Sigmoid colon (tissue), 7 donors: ENCODE data around the gene SBF2. TPM values are rescaled to one million over a fixed set of nuclear protein-coding genes. Genes with fewer than 3 reads are reported as not detected.

Source experiments
- DNase-seq: peaks from one replicate; pipeline ENCODE4 v3.0.0-alpha.2; 2019
- H3K27ac ChIP-seq, 4 donors: fragments of 200-600 bp; sonication (generic); one replicate each; pipeline ENCODE4 v1.5.1; 2016 to 2019; ENCODE audit warnings: mild to moderate bottlenecking in 1 of 4
- H3K27me3 ChIP-seq, 3 donors: fragments of 200-600 bp; sonication (generic); one replicate each; pipeline ENCODE4 v1.5.1; 2019; ENCODE audit warnings: mild to moderate bottlenecking in 1 of 3
- H3K36me3 ChIP-seq, 4 donors: fragments of 200-600 bp; sonication (generic); one replicate each; pipeline ENCODE4 v1.5.1; 2016 to 2019
- H3K4me1 ChIP-seq, 4 donors: fragments of 200-600 bp; sonication (generic); one replicate each; pipeline ENCODE4 v1.5.1; 2017 to 2019
- H3K4me3 ChIP-seq, 4 donors: fragments of 200-600 bp; sonication (generic); one replicate each; pipeline ENCODE4 v1.5.1; 2017 to 2019; ENCODE audit warnings: mild to moderate bottlenecking in 2 of 4, moderate library complexity in 1 of 4
- H3K9me3 ChIP-seq, 4 donors: fragments of 200-600 bp in 3 of 4; sonication (generic) in 3 of 4; one replicate each; pipeline versions ENCODE4 v1.5.1 to v1.6.1; 2013 to 2019
- EP300 ChIP-seq, 4 donors: sonication (generic); formaldehyde crosslinking; IDR thresholded peaks; one replicate each; pipeline ENCODE4 v1.6.1; 2017; ENCODE audit warnings: antibody characterized with exemption in 4 of 4
- POLR2A ChIP-seq, 2 donors: fragments of 450-650 bp; IDR thresholded peaks; one replicate each; pipeline ENCODE4 v1.6.1; 2016; ENCODE audit warnings: antibody characterized with exemption in 2 of 2, mild to moderate bottlenecking in 2 of 2, moderate library complexity in 2 of 2
- POLR2AphosphoS5 ChIP-seq, 4 donors: sonication (generic); formaldehyde crosslinking; IDR thresholded peaks; one replicate each; pipeline ENCODE4 v1.6.1; 2017; ENCODE audit warnings: antibody characterized with exemption in 4 of 4
- WGBS, 2 donors: extraction: QIAGEN DNeasy Blood & Tissue Kit; methylation state at CpG; one replicate each; pipeline ENCODE4 v1.1.7; 2013; 5-methylcytosine and 5-hydroxymethylcytosine counted together
- intact Hi-C: fragments of 100-400 bp; cut with DNase I; formaldehyde crosslinking; loops from one replicate; pipeline ENCODE4 v1.15.1; 2023
- polyA plus RNA-seq, 3 donors: library from polyadenylated mRNA; stranded (reverse); fragments of 200-250 nt; gene quantifications; one replicate each; pipeline ENCODE4 v1.2.3, GENCODE V29; 2013
- total RNA-seq, 4 donors: library from RNA; depleted of rRNA; stranded (reverse); fragments of >200 nt; gene quantifications; one replicate each; pipeline ENCODE4 v1.1.0, GENCODE V29; 2016
- TF ChIP-seq, protein P1 (sequence below), 4 experiments: fragments of 450-650 bp in 3 of 4; fragments of 200-600 bp in 1 of 4; IDR thresholded peaks; one replicate each; pipeline ENCODE4 v1.5.1; 2016 to 2019; ENCODE audit warnings: antibody characterized with exemption in 4 of 4, mild to moderate bottlenecking in 3 of 4, moderate library complexity in 2 of 4
- donor health status: healthy with polysubstance abuse.
- donor health status: Bipolar disorder and iron deficiency.
- donor health status: healthy.

Gene SBF2
- total and polyA plus RNA-seq, 7 donors, result 9.5 to 67.5 (median 47.1) TPM

DNA sequence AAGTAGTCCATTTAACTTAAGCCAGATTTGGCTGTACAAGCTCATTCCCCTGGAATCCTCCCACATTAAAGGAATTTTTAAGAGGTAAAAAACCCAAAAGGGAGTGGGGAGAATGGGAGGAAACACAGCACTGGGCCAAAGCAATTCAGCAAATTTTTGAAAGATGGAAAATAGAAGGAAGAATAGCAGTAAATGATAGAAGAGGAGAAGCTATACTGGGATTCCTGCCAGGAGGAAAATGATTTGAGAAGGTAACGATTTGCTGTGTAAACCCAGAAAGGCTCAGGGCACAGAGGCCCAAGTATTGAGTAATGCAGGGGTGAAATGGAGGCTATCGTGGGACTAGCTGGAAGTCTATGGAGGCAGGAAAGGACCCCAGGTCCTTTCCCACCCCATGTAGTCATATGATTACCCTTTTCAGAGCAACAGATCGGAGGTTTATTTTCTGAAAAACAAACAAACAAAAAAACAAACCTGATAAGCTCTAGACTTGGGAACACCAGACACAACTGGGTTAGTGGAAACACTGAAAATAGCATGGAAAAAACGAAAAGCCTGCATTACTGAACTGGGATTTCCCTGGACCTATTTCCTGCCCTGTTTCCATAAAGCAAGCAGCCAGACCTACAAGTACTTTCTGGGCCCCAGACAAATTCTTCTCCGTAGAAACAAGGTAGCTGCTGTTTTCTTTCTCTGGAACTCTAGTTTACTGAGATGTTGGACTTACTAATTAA, 490.2 kb downstream of the SBF2 start:
- Histone ChIP-seq H3K9me3 (no peaks in the 10 kb centered on the region), H3K4me3 (no peak overlapping the region), H3K4me1 (peaks cover 0 to 56% (median 49%) of the 10 kb centered on the region in 4 donors), H3K27ac (peak overlapping the region; percentile 63 to 88 (median 78)), H3K36me3 (peaks cover 0 to 12% (median 1%) of the 10 kb centered on the region in 4 donors), H3K27me3 (no peaks in the 10 kb centered on the region)
- 77 to 81% methylated on average over 5 of the region's 5 CpGs for WGBS, 2 donors
- no peak for DNase-seq
- TF ChIP-seq POLR2A (IDR thresholded peaks at IDR 0.05) (no peak), POLR2AphosphoS5 (IDR thresholded peaks at IDR 0.05) (no peak), EP300 (IDR thresholded peaks at IDR 0.05) (no peak)
- TF ChIP-seq, protein P1, sequence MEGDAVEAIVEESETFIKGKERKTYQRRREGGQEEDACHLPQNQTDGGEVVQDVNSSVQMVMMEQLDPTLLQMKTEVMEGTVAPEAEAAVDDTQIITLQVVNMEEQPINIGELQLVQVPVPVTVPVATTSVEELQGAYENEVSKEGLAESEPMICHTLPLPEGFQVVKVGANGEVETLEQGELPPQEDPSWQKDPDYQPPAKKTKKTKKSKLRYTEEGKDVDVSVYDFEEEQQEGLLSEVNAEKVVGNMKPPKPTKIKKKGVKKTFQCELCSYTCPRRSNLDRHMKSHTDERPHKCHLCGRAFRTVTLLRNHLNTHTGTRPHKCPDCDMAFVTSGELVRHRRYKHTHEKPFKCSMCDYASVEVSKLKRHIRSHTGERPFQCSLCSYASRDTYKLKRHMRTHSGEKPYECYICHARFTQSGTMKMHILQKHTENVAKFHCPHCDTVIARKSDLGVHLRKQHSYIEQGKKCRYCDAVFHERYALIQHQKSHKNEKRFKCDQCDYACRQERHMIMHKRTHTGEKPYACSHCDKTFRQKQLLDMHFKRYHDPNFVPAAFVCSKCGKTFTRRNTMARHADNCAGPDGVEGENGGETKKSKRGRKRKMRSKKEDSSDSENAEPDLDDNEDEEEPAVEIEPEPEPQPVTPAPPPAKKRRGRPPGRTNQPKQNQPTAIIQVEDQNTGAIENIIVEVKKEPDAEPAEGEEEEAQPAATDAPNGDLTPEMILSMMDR (IDR thresholded peaks at IDR 0.05), result no peak
- intact Hi-C loops, result loop anchor here (5.0 kb wide), 1 partner anchor 42 kb away; no protein-coding TSS in a partner anchor

DNA sequence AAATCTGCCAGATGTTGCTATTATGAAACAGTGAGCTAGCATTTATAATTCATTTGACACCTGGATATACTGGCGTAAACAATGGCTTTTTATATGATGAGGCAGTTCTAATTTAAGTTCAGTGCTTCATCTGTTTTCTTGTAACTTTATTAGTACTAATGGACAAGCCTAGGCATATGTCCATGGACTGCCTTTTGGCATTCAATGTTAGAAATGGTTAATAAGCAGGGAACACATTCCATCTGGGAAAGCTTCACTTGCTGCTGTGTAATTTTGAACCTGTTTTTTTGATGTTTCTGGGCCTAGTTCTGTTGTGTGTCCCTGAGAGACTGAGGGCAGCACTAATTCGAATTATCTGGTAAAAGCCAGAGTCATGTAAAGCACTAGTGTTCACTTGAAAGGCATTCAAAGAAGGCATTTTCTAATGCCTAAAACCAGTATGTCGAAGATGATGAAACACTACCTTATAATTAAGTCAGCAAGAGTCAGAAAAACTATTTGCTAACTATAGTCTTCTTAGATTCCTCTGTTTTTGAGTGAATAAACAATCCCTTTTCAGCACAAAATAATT, 491.6 kb downstream of the SBF2 start:
- intact Hi-C loops, result loop anchor here (5.0 kb wide), 1 partner anchor 40 kb away; no protein-coding TSS in a partner anchor
- no peak for DNase-seq
- TF ChIP-seq EP300 (IDR thresholded peaks at IDR 0.05) (peak; percentile 40 to 88 (median 82)), POLR2AphosphoS5 (IDR thresholded peaks at IDR 0.05) (peak; percentile 77 to 91 (median 87)), POLR2A (IDR thresholded peaks at IDR 0.05) (no peak)
- TF ChIP-seq, protein P1 (IDR thresholded peaks at IDR 0.05), result no peak
- 77 to 88% methylated on average over 3 of the region's 3 CpGs for WGBS, 2 donors
- Histone ChIP-seq H3K4me1 (peaks cover 0 to 46% (median 44%) of the 10 kb centered on the region in 4 donors), H3K27me3 (no peaks in the 10 kb centered on the region), H3K9me3 (no peaks in the 10 kb centered on the region), H3K27ac (peak overlapping the region; percentile 63 to 88 (median 78)), H3K4me3 (no peak overlapping the region), H3K36me3 (peaks cover 0 to 3% (median 1%) of the 10 kb centered on the region in 4 donors)

DNA sequence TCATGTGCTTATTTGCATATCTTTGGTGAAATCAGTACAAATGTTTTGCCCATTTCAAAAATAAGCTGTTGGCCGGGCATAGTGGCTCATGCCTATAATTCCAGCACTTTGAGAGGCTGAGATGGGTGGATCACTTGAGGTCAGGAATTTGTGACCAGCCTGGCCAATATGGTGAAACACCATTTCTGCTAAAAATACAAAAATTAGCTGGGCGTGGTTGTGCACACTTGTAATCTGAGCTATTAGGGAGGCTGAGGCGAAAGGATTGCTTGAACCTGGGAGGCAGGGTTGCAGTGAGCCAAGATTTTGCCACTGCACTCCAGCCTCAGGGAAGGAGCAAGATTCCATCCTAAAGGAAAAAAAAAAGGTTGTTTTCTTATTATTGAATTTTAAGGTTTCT, 494.1 kb downstream of the SBF2 start:
- no peaks in the 10 kb centered on the region for H3K36me3 ChIP-seq
- 95 to 97% methylated on average over 3 of the region's 3 CpGs for WGBS, 2 donors
- peaks cover 0 to 41% (median 40%) of the 10 kb centered on the region in 4 donors for H3K4me1 ChIP-seq
- no peaks in the 10 kb centered on the region for H3K9me3 ChIP-seq
- no peak for TF ChIP-seq POLR2AphosphoS5 (IDR thresholded peaks at IDR 0.05)
- no peak for TF ChIP-seq POLR2A (IDR thresholded peaks at IDR 0.05)
- TF ChIP-seq EP300 (IDR thresholded peaks at IDR 0.05), result no peak
- TF ChIP-seq, protein P1 (IDR thresholded peaks at IDR 0.05), result no peak
- no peaks in the 10 kb centered on the region for H3K27me3 ChIP-seq
- H3K27ac ChIP-seq, result no peak overlapping the region
- intact Hi-C loops, result loop anchor here (5.0 kb wide), 1 partner anchor 38 kb away; no protein-coding TSS in a partner anchor
- DNase-seq, result no peak
- no peak overlapping the region for H3K4me3 ChIP-seq

DNA sequence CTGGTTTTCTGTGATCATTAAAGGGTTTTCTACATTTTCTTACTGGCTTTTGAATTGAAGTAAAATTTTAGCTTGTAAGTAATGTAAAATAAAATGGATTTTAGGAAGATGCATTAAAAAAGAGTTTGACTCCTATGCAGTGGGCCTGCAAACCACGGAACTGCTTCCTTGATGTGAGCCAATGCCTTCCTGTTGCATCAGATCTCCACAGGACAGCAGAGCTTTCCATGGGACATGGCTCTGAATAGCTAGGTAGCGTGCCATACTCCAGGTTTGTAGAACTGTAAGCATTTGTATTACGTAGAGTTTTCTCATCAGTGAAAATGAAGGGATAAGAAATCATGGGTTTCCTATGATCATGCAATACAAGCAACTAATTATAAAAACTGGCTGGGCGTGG, 496.7 kb downstream of the SBF2 start:
- Histone ChIP-seq H3K36me3 (peaks cover 0 to 8% (median 0%) of the 10 kb centered on the region in 4 donors), H3K4me3 (no peak overlapping the region), H3K4me1 (peaks cover 0 to 15% (median 14%) of the 10 kb centered on the region in 4 donors), H3K27me3 (no peaks in the 10 kb centered on the region), H3K9me3 (no peaks in the 10 kb centered on the region), H3K27ac (no peak overlapping the region)
- intact Hi-C loops, result no loop called here
- no peak for DNase-seq
- 95 to 97% methylated on average over 4 of the region's 4 CpGs for WGBS, 2 donors
- TF ChIP-seq, protein P1 (IDR thresholded peaks at IDR 0.05), result no peak
- TF ChIP-seq POLR2A (IDR thresholded peaks at IDR 0.05), result no peak
- TF ChIP-seq EP300 (IDR thresholded peaks at IDR 0.05), result no peak
